T-helper 1 cell (primary cell): Measurements from ENCODE around the gene AHCYL2.
"Not testable (repeated sequence)": the region's sequence is repeated elsewhere in the genome, so short reads cannot be mapped to it uniquely, and the experiment has no call there.

Experiments
- DNase-seq, 5 donors: peaks; one replicate each; pipeline ENCODE4 v3.0.0-alpha.2; 2012 to 2020

AHCYL2 gene

DNA sequence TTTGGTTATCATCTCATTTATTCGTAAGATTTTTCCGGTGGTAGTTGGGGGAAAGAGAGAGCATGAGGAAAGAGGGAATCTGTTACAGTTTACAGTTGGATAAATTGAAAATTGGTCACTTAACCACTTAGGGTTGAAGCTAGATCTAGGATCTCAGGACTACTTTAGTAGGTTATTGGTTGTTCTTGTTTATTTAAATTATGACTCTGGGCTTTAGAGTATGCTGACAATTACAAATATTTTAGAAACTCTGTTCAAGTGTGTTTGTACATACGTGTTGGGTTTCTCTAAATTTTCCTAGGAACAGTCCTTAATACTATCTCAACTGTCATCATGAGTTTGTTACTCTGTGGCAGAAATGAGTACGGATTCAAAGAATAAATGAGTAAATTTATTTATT, 160.8 kb downstream of the AHCYL2 start:
- DNase-seq: no peak

- DNase-seq: peak in 1 of 5 donors; percentile 37
Observed at GRCh38 chr7:129386506-129386905, 161.7 kb downstream of the AHCYL2 start.

GRCh38 chr7:129387537-129387936, 162.7 kb downstream of the AHCYL2 start:
- no peak for DNase-seq

- DNase-seq: no peak
Observed at GRCh38 chr7:129388333-129389098, 163.7 kb downstream of the AHCYL2 start.

- no peak for DNase-seq
Observed at GRCh38 chr7:129389829-129390228, 165.0 kb downstream of the AHCYL2 start.

DNA sequence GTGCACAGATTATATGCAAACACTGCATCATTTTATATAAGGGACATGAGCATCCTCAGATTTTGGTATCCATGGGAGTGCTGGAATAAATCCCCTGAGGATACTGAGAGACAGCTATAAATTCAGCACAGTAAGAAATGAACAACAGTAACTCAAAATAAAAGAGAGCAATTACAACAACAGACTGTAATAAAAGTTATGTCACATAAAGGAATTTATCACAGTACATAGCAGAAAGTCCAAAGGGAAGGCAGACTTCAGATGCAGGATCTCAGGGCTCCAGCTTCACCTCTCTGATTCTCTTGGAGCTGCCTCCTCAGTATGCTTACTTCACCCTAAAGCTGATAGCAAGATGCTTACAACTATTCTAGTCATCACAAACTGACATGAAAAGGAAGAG, 165.5 kb downstream of the AHCYL2 start:
- no peak for DNase-seq

- DNase-seq: no peak
Observed at GRCh38 chr7:129391546-129392171, 166.8 kb downstream of the AHCYL2 start.

GRCh38 chr7:129393255-129393654, 168.4 kb downstream of the AHCYL2 start:
- DNase-seq: no peak

DNA sequence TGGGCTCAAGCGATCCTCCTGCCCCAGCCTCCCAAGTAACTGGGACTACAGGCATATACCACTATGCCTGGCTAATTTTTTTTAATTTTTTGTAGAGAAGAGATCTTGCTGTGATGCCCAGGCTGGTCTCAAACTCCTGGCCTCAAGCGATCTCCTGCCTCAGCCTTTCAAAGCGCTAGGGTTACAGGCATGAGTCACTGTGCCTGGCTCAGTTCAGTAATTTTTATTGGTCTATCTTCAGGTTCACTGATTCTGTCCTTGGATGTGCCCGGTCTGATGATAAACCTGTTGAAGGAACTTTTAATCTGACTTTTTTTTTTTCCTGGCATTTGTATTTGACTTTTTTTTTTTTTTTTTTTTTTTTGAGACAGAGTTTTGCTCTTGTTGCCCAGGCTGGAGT, 169.3 kb downstream of the AHCYL2 start:
- DNase-seq: no peak

- no peak for DNase-seq
Observed at GRCh38 chr7:129394982-129395914, 170.4 kb downstream of the AHCYL2 start.

DNA sequence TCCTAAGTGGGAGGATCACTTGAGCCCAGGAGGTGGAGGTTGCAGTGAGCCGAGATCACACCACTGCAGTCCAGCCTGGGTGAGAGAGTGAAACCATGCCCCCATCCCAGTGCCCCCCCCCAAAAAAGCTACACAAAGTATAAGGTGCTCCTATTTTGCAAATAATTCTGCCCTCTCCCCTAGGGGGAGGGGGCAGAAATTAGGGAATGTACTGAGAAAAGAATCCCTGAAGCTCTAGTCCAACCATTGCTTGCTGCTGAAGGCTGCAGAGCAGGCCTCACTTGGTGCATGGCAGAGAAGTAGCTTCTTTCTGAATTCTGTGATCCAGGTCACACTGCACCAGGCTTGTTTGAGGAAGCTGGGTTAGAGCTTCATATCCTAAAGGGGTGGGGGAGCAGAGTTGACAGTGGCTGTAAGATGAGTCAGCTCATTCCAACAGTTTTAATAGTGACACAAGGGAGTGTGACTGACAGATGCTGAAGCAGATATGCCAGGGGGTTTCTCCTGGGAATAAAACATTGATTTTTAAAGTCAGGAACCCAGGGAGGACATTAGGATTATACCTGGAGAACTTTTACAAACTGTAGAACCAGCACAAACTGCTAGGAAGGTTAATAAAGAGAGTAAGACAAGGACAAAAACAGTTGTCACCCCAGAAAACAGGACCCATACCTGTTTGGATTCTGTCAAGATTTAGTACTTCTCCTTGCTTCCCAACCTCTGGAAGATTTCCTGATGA, 176.6 kb downstream of the AHCYL2 start:
- no peak for DNase-seq

GRCh38 chr7:129401967-129402860, 177.4 kb downstream of the AHCYL2 start:
- peak in 1 of 5 donors; percentile 34 for DNase-seq

DNA sequence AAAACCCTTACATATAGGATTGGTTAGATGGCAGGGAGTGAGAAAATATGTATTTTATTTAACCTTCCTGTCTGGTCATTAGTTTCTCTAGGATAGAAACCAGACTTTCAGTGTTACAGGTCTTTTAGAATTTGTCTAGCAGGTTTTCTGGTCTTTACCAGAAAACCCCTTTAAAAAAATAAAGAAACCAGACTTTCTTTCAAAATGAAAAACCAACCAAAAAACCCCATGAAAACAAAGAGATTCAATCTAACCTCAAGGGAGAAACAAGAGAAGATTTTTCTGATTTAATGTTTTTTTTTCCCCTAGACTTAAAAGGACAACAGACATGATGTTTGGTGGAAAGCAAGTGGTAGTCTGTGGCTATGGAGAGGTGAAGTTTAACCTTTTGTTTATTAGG, 180.7 kb downstream of the AHCYL2 start:
- DNase-seq: no peak

- DNase-seq: not testable (repeated sequence)
Observed at GRCh38 chr7:129410238-129410637, 185.4 kb downstream of the AHCYL2 start.

DNA sequence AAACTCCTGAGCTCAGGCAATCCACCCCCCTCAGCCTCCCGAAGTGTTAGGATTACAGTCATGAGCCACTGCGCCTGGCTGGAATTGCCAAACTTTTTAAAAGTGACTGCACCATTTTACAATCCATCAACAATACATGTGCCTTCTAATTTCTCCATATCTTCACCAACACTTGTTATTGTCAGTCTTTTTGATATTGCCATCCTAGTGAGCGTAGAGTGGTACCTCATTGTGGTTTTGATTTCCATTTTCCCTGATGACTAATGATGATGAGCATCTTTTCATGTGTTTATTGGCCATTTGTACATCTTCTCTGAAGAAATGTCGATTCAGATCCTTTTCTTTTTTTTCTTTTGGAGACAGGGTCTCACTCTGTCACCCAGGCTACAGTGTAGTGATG, 187.7 kb downstream of the AHCYL2 start:
- DNase-seq: no peak

DNA sequence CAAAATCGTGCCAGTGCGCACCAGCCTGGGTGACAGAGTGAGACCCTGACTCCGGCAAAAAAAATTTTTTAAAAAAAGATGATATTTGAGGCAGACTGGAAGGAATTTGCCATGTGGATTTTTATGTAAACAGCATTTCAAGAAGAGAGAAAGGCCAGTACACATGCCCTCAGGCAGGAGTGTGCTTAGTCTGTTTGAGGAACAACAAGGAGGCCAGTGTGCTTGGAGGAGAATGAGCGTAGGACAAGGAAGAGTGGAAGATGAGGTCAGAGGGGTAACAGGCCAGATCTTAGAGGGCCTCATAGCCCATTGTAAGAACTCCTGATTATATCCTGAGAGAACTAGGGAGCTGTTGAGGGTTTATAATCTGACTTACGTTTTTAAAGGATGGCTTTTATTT, 192.2 kb downstream of the AHCYL2 start:
- DNase-seq: no peak

GRCh38 chr7:129421717-129422250, 197.0 kb downstream of the AHCYL2 start:
- no peak for DNase-seq

DNA sequence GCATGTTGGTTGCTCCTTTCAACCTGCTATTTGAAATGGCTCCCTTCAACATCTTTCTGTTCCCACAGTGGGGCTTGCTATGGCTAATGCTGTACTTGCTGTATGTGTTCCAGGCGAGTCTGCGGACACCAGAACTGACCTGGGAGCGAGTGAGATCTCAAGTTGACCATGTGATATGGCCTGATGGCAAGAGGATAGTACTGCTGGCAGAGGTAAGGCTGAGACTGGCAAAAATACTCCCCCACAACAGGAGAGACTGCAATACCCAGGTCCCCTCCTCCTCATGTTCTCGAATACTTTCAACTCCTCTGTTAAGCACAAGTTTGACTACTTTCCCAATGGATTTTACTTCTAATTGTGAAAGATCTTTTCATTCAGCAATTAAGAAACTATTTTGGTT, 197.9 kb downstream of the AHCYL2 start:
- DNase-seq: no peak

DNA sequence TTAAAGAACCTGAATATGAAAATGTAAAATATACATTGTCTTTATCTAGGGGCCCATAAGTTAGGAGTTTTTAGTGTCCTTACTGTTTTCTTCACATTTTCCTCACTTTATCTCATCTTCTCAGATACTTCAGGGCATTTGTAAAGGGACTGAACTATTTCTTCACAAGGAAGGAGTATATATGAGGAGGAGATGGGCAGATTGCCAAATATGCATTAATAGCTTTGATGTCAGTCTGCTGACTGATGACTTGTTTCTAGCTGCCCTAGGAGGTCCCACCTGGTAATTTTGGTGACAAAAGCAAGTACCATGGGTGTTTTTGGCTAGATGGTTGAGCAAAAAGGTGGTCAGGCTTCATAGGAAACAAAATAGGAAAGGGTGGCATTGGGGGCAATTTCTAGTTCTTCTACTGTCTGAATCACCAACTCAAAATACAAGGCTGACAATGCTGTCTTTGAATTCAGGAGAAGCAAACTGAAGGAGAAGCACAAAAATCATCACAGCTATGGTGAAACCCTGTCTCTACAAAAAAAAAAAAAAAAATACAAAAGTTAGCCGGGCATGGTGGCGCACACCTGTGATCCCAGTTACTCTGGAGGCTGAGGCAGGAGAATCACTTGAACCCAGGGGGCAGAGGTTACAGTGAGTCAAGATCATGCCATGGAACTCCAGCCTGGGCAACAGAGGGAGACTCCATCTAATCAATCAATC, 199.0 kb downstream of the AHCYL2 start:
- DNase-seq: no peak

DNA sequence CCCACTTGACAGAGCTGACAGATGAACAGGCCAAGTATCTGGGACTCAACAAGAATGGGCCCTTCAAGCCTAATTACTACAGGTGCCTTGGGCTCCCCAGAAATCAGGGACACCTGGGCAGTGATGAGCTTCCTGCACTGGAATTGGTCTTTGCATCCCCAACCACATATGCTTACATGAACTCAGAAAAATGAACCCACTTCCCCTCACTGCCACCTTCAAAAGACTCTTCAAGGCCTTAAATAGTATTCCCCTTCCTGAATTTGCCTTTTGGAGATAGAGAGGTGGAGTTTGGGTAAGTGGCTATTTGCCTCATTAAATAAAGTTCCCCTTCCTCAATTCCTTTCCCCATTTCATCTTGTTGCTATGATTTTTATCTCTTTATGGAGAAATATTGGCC, 201.7 kb downstream of the AHCYL2 start:
- no peak for DNase-seq
